Measurements from ENCODE around the gene CTTNBP2NL.
A peak's percentile ranks its signal among the peaks of the same experiment; 100 is the strongest.

The CTTNBP2NL gene

GRCh38 chr1:112358061-112358770 lies 37.8 kb upstream of the CTTNBP2NL start:
- Histone ChIP-seq H3K79me2 (no peaks in the 10 kb centered on the region), H3K4me2 (ENCODE audit: low read length) (no peak overlapping the region), H3K36me3 (ENCODE audit: control insufficient read depth, insufficient read depth, low read length) (no peaks in the 10 kb centered on the region), H3K4me3 (ENCODE audit: low read depth, low read length) (no peak overlapping the region), H2AFZ (no peak overlapping the region), H3K27me3 (ENCODE audit: control insufficient read depth, insufficient read depth, low read length) (no peaks in the 10 kb centered on the region), H3K9ac (no peak overlapping the region), H3K9me3 (ENCODE audit: control insufficient read depth, low read length) (no peaks in the 10 kb centered on the region), H3K27ac (no peak overlapping the region), H3K4me1 (no peaks in the 10 kb centered on the region)
- TF ChIP-seq CTCF (IDR thresholded peaks at IDR 0.05) = no peak

DNA sequence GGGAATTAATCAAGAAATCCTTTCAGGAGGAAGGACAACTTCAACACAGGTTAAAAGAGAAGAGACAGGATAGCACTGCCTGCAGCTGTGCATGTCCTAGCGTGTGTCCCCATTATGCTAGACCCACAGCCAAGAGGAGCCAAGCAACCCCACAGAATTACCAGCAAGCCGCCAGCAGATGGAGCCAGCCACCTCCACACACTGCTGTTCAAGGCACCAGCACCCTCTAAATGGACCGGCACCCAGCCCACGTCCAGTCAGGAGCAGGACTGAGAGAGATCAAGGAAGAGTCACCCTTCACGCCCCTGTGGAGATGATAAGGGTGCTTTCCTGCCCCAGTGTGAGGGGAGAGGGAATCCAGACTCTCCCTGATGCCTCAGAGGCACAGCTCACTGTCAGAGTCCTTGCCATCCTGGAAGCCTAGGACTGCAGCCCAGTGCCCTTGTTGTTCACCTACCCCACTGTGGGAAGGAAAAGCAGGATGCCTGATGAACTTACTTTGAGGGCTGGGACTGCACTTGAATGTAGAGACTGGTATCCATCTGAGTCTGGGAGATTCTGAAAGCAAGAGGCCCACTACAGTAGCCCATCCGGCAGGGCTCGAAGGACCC lies 37.1 kb upstream of the CTTNBP2NL start:
- Histone ChIP-seq H3K4me1 (no peaks in the 10 kb centered on the region), H3K27ac (peak overlapping the region; percentile 74), H3K9me3 (ENCODE audit: control insufficient read depth, low read length) (no peaks in the 10 kb centered on the region), H3K79me2 (no peaks in the 10 kb centered on the region), H3K4me2 (ENCODE audit: low read length) (no peak overlapping the region), H3K27me3 (ENCODE audit: control insufficient read depth, insufficient read depth, low read length) (no peaks in the 10 kb centered on the region), H2AFZ (no peak overlapping the region), H3K9ac (no peak overlapping the region), H3K36me3 (ENCODE audit: control insufficient read depth, insufficient read depth, low read length) (no peaks in the 10 kb centered on the region), H3K4me3 (ENCODE audit: low read depth, low read length) (no peak overlapping the region)
- peak; percentile 54 for TF ChIP-seq CTCF (IDR thresholded peaks at IDR 0.05)

- Histone ChIP-seq H2AFZ (no peak overlapping the region), H3K9ac (no peak overlapping the region), H3K4me3 (ENCODE audit: low read depth, low read length) (no peak overlapping the region), H3K9me3 (ENCODE audit: control insufficient read depth, low read length) (no peaks in the 10 kb centered on the region), H3K27me3 (ENCODE audit: control insufficient read depth, insufficient read depth, low read length) (no peaks in the 10 kb centered on the region), H3K4me1 (no peaks in the 10 kb centered on the region), H3K27ac (peak overlapping the region; percentile 74), H3K79me2 (no peaks in the 10 kb centered on the region), H3K4me2 (ENCODE audit: low read length) (no peak overlapping the region), H3K36me3 (ENCODE audit: control insufficient read depth, insufficient read depth, low read length) (no peaks in the 10 kb centered on the region)
- no peak for TF ChIP-seq CTCF (IDR thresholded peaks at IDR 0.05)
Observed at GRCh38 chr1:112359961-112360767, 35.9 kb upstream of the CTTNBP2NL start.

- Histone ChIP-seq H3K9ac (no peak overlapping the region), H3K4me3 (ENCODE audit: low read depth, low read length) (no peak overlapping the region), H3K27me3 (ENCODE audit: control insufficient read depth, insufficient read depth, low read length) (no peaks in the 10 kb centered on the region), H3K27ac (no peak overlapping the region), H2AFZ (no peak overlapping the region), H3K79me2 (no peaks in the 10 kb centered on the region), H3K36me3 (ENCODE audit: control insufficient read depth, insufficient read depth, low read length) (no peaks in the 10 kb centered on the region), H3K4me1 (no peaks in the 10 kb centered on the region), H3K4me2 (ENCODE audit: low read length) (no peak overlapping the region), H3K9me3 (ENCODE audit: control insufficient read depth, low read length) (no peaks in the 10 kb centered on the region)
- no peak for TF ChIP-seq CTCF (IDR thresholded peaks at IDR 0.05)
Observed at GRCh38 chr1:112363636-112364035, 32.4 kb upstream of the CTTNBP2NL start.

Measured in parathyroid adenoma (tissue), 2 donors.